ENCODE measurements around the gene THRSP.
A peak's percentile ranks its signal among the peaks of the same experiment; 100 is the strongest.
"Not testable (repeated sequence)": the region's sequence is repeated elsewhere in the genome, so short reads cannot be mapped to it uniquely, and the experiment has no call there.

Gene THRSP

GRCh38 chr11:78039391-78039918 lies 24.2 kb upstream of the THRSP start:
- DNase-seq: no peak

GRCh38 chr11:78039919-78040671 lies 23.6 kb upstream of the THRSP start:
- peak; percentile 87 for DNase-seq

- DNase-seq: peak; percentile 43
Measured at GRCh38 chr11:78040691-78041379, 22.8 kb upstream of the THRSP start.

GRCh38 chr11:78041380-78041719 lies 22.3 kb upstream of the THRSP start:
- not testable (repeated sequence) for DNase-seq

GRCh38 chr11:78041843-78042440 lies 21.7 kb upstream of the THRSP start:
- DNase-seq: no peak

GRCh38 chr11:78044706-78045105 lies 19.0 kb upstream of the THRSP start:
- no peak for DNase-seq

GRCh38 chr11:78045851-78046485 lies 17.7 kb upstream of the THRSP start:
- DNase-seq: peak; percentile 77

GRCh38 chr11:78046486-78046854 lies 17.2 kb upstream of the THRSP start:
- DNase-seq: no peak

GRCh38 chr11:78048561-78048960 lies 15.1 kb upstream of the THRSP start:
- no peak for DNase-seq

- DNase-seq: no peak
Measured at GRCh38 chr11:78049348-78049747, 14.3 kb upstream of the THRSP start.

- no peak for DNase-seq
Measured at GRCh38 chr11:78050964-78051831, 12.5 kb upstream of the THRSP start.

- no peak for DNase-seq
Measured at GRCh38 chr11:78054971-78055370, 8.7 kb upstream of the THRSP start.

GRCh38 chr11:78056093-78056492 lies 7.6 kb upstream of the THRSP start:
- peak; percentile 22 for DNase-seq

- no peak for DNase-seq
Measured at GRCh38 chr11:78057462-78058055, 6.1 kb upstream of the THRSP start.

- not testable (repeated sequence) for DNase-seq
Measured at GRCh38 chr11:78059749-78060328, 3.8 kb upstream of the THRSP start.

GRCh38 chr11:78060533-78060932 lies 3.1 kb upstream of the THRSP start:
- no peak for DNase-seq

GRCh38 chr11:78061088-78061920 lies 2.4 kb upstream of the THRSP start:
- DNase-seq: peak; percentile 32

- no peak for DNase-seq
Measured at GRCh38 chr11:78061921-78062311, 1.7 kb upstream of the THRSP start.

GRCh38 chr11:78062671-78063070 lies 990 bp upstream of the THRSP start:
- DNase-seq: no peak

GRCh38 chr11:78065203-78065602 lies 1.5 kb downstream of the THRSP start:
- DNase-seq: no peak

- no peak for DNase-seq
Measured at GRCh38 chr11:78066471-78066870, 2.8 kb downstream of the THRSP start.

All from hematopoietic multipotent progenitor cell treated with erythropoietin and hydrocortisone succinate and interleukin-3 and kit ligand, for 4 days (in vitro differentiated cells).